ENCODE data around the gene RTTN.
"Not testable (repeated sequence)": the region's sequence is repeated elsewhere in the genome, so short reads cannot be mapped to it uniquely, and the experiment has no call there.

Gene RTTN

GRCh38 chr18:69980982-69981804 is 224.3 kb downstream of the RTTN start:
- Histone ChIP-seq H3K27me3 (ENCODE audit: insufficient read depth, low read length) (no peaks in the 10 kb centered on the region), H2BK12ac (ENCODE audit: low read length) (no peak overlapping the region)

GRCh38 chr18:69980509-69980908 is 225.0 kb downstream of the RTTN start:
- no peak overlapping the region for H3K4me3 ChIP-seq (ENCODE audit: low read depth, low read length)
- no CpG with 5 or more reads among the region's 4 CpGs for WGBS (ENCODE audit: extremely low coverage, insufficient coverage, insufficient read length)
- no peak overlapping the region for H4K12ac ChIP-seq (ENCODE audit: low read depth, low read length)
- H4K8ac ChIP-seq (ENCODE audit: low read depth, low read length): no peak overlapping the region
- no peak overlapping the region for H2AK5ac ChIP-seq (ENCODE audit: low read length)
- no peaks in the 10 kb centered on the region for H3K27me3 ChIP-seq (ENCODE audit: insufficient read depth, low read length)
- no peak overlapping the region for H2BK12ac ChIP-seq (ENCODE audit: low read length)
- no peaks in the 10 kb centered on the region for H3K79me1 ChIP-seq (ENCODE audit: low read length)
- no peak overlapping the region for H4K91ac ChIP-seq (ENCODE audit: low read depth, low read length)
- no peak overlapping the region for H3K14ac ChIP-seq (ENCODE audit: low read length)
- no peak overlapping the region for H2BK5ac ChIP-seq (ENCODE audit: low read depth, low read length, poor library complexity)
- H3K4me1 ChIP-seq (ENCODE audit: control insufficient read depth in 1 of 2, insufficient read depth in 2 of 2, low read length in 2 of 2): no peaks in the 10 kb centered on the region
- H3K9ac ChIP-seq (ENCODE audit: low read length): no peak overlapping the region
- no peaks in the 10 kb centered on the region for H3K9me3 ChIP-seq (ENCODE audit: insufficient read depth, low read depth, low read length)
- no peak overlapping the region for H3K4ac ChIP-seq (ENCODE audit: low read depth, low read length)
- H3K18ac ChIP-seq (ENCODE audit: low read length): no peak overlapping the region
- no peak overlapping the region for H2AFZ ChIP-seq (ENCODE audit: insufficient read depth, low read length, poor library complexity)
- no peak overlapping the region for H3K23ac ChIP-seq (ENCODE audit: low read length)
- no peaks in the 10 kb centered on the region for H3K79me2 ChIP-seq (ENCODE audit: control insufficient read depth, insufficient read depth, low read length, poor library complexity)
- no peak overlapping the region for H2BK120ac ChIP-seq (ENCODE audit: insufficient read depth, low read length, poor library complexity)
- DNase-seq: peak in 1 of 2 donors; percentile 6
- no peaks in the 10 kb centered on the region for H3K36me3 ChIP-seq (ENCODE audit: control insufficient read depth in 1 of 2, insufficient read depth in 2 of 2, low read length in 2 of 2)
- no peak overlapping the region for H3K4me2 ChIP-seq (ENCODE audit: low read length)
- H3K27ac ChIP-seq (ENCODE audit: low read depth, low read length): no peak overlapping the region

More at GRCh38 chr18:69980982-69981804, 224.3 kb downstream of the RTTN start:
- H3K36me3 ChIP-seq (ENCODE audit: control insufficient read depth in 1 of 2, insufficient read depth in 2 of 2, low read length in 2 of 2): no peaks in the 10 kb centered on the region
- H3K9ac ChIP-seq (ENCODE audit: low read length): no peak overlapping the region
- no peaks in the 10 kb centered on the region for H3K79me2 ChIP-seq (ENCODE audit: control insufficient read depth, insufficient read depth, low read length, poor library complexity)
- no CpG with 5 or more reads among the region's 3 CpGs for WGBS (ENCODE audit: extremely low coverage, insufficient coverage, insufficient read length)
- H3K9me3 ChIP-seq (ENCODE audit: insufficient read depth, low read depth, low read length): no peaks in the 10 kb centered on the region
- H2AFZ ChIP-seq (ENCODE audit: insufficient read depth, low read length, poor library complexity): no peak overlapping the region
- no peaks in the 10 kb centered on the region for H3K79me1 ChIP-seq (ENCODE audit: low read length)
- no peak overlapping the region for H2BK5ac ChIP-seq (ENCODE audit: low read depth, low read length, poor library complexity)
- no peak overlapping the region for H4K8ac ChIP-seq (ENCODE audit: low read depth, low read length)
- H4K12ac ChIP-seq (ENCODE audit: low read depth, low read length): no peak overlapping the region
- H3K27ac ChIP-seq (ENCODE audit: low read depth, low read length): no peak overlapping the region
- H3K4me2 ChIP-seq (ENCODE audit: low read length): no peak overlapping the region
- no peak overlapping the region for H4K91ac ChIP-seq (ENCODE audit: low read depth, low read length)
- H3K23ac ChIP-seq (ENCODE audit: low read length): no peak overlapping the region
- H2BK120ac ChIP-seq (ENCODE audit: insufficient read depth, low read length, poor library complexity): no peak overlapping the region
- DNase-seq: no peak
- H2AK5ac ChIP-seq (ENCODE audit: low read length): no peak overlapping the region
- H3K4me1 ChIP-seq (ENCODE audit: control insufficient read depth in 1 of 2, insufficient read depth in 2 of 2, low read length in 2 of 2): no peaks in the 10 kb centered on the region
- H3K4ac ChIP-seq (ENCODE audit: low read depth, low read length): no peak overlapping the region
- H3K18ac ChIP-seq (ENCODE audit: low read length): no peak overlapping the region
- no peak overlapping the region for H3K14ac ChIP-seq (ENCODE audit: low read length)
- H3K4me3 ChIP-seq (ENCODE audit: low read depth, low read length): no peak overlapping the region

- H2BK5ac ChIP-seq (ENCODE audit: low read depth, low read length, poor library complexity): no peak overlapping the region
- H4K8ac ChIP-seq (ENCODE audit: low read depth, low read length): no peak overlapping the region
- no peak overlapping the region for H2BK12ac ChIP-seq (ENCODE audit: low read length)
- H3K9me3 ChIP-seq (ENCODE audit: insufficient read depth, low read depth, low read length): no peaks in the 10 kb centered on the region
- no peak overlapping the region for H2AK5ac ChIP-seq (ENCODE audit: low read length)
- no peak for DNase-seq
- H4K12ac ChIP-seq (ENCODE audit: low read depth, low read length): no peak overlapping the region
- H3K4me2 ChIP-seq (ENCODE audit: low read length): no peak overlapping the region
- H4K91ac ChIP-seq (ENCODE audit: low read depth, low read length): no peak overlapping the region
- no peaks in the 10 kb centered on the region for H3K36me3 ChIP-seq (ENCODE audit: control insufficient read depth in 1 of 2, insufficient read depth in 2 of 2, low read length in 2 of 2)
- H3K4me3 ChIP-seq (ENCODE audit: low read depth, low read length): no peak overlapping the region
- no peak overlapping the region for H3K27ac ChIP-seq (ENCODE audit: low read depth, low read length)
- no peaks in the 10 kb centered on the region for H3K79me1 ChIP-seq (ENCODE audit: low read length)
- WGBS (ENCODE audit: extremely low coverage, insufficient coverage, insufficient read length): no CpG with 5 or more reads among the region's 13 CpGs
- no peak overlapping the region for H3K9ac ChIP-seq (ENCODE audit: low read length)
- no peaks in the 10 kb centered on the region for H3K79me2 ChIP-seq (ENCODE audit: control insufficient read depth, insufficient read depth, low read length, poor library complexity)
- no peak overlapping the region for H2BK120ac ChIP-seq (ENCODE audit: insufficient read depth, low read length, poor library complexity)
- no peak overlapping the region for H3K23ac ChIP-seq (ENCODE audit: low read length)
- H3K14ac ChIP-seq (ENCODE audit: low read length): no peak overlapping the region
- no peak overlapping the region for H3K4ac ChIP-seq (ENCODE audit: low read depth, low read length)
- no peak overlapping the region for H3K18ac ChIP-seq (ENCODE audit: low read length)
- no peaks in the 10 kb centered on the region for H3K27me3 ChIP-seq (ENCODE audit: insufficient read depth, low read length)
- H2AFZ ChIP-seq (ENCODE audit: insufficient read depth, low read length, poor library complexity): no peak overlapping the region
- H3K4me1 ChIP-seq (ENCODE audit: control insufficient read depth in 1 of 2, insufficient read depth in 2 of 2, low read length in 2 of 2): no peaks in the 10 kb centered on the region
Observed at GRCh38 chr18:69978732-69979715, 226.5 kb downstream of the RTTN start.

GRCh38 chr18:69975294-69975693 is 230.2 kb downstream of the RTTN start:
- not testable (repeated sequence) for H4K12ac ChIP-seq (ENCODE audit: low read depth, low read length); H3K23ac ChIP-seq (ENCODE audit: low read length); H4K91ac ChIP-seq (ENCODE audit: low read depth, low read length); H3K79me2 ChIP-seq (ENCODE audit: control insufficient read depth, insufficient read depth, low read length, poor library complexity); H3K9ac ChIP-seq (ENCODE audit: low read length); H4K8ac ChIP-seq (ENCODE audit: low read depth, low read length); H2BK12ac ChIP-seq (ENCODE audit: low read length); H3K79me1 ChIP-seq (ENCODE audit: low read length); H3K14ac ChIP-seq (ENCODE audit: low read length); H3K36me3 ChIP-seq (ENCODE audit: control insufficient read depth in 1 of 2, insufficient read depth in 2 of 2, low read length in 2 of 2); H3K4me2 ChIP-seq (ENCODE audit: low read length); H2AFZ ChIP-seq (ENCODE audit: insufficient read depth, low read length, poor library complexity); H2BK5ac ChIP-seq (ENCODE audit: low read depth, low read length, poor library complexity); H3K27ac ChIP-seq (ENCODE audit: low read depth, low read length); H3K9me3 ChIP-seq (ENCODE audit: insufficient read depth, low read depth, low read length); H3K18ac ChIP-seq (ENCODE audit: low read length); H3K4ac ChIP-seq (ENCODE audit: low read depth, low read length); H3K4me3 ChIP-seq (ENCODE audit: low read depth, low read length); H3K4me1 ChIP-seq (ENCODE audit: control insufficient read depth in 1 of 2, insufficient read depth in 2 of 2, low read length in 2 of 2); H3K27me3 ChIP-seq (ENCODE audit: insufficient read depth, low read length); H2BK120ac ChIP-seq (ENCODE audit: insufficient read depth, low read length, poor library complexity); H2AK5ac ChIP-seq (ENCODE audit: low read length)
- peak in 1 of 2 donors; percentile 26 for DNase-seq
- WGBS (ENCODE audit: extremely low coverage, insufficient coverage, insufficient read length): no CpG with 5 or more reads among the region's 4 CpGs
